ENCODE data around the gene BNC2.

DNA sequence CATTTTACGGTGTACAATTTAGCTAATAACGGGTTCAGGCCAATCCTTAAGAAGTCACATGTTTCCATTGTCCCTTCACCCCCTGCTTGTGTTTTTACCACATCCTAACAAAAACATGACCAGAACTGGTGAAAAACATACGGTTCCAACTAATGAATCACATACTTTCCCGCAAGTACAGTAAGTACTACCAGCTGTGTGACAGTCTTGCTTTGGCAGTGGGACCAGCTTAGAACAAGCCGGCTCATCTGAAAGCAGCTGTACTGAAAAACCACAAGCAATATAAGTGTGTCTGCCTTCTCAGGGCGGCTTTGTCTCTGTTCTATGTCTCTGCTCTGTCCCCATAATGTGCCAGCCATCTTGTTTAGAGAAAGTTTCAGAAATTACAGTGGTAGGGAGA, 242.5 kb downstream of the BNC2 start:
- TF ChIP-seq, protein P1, sequence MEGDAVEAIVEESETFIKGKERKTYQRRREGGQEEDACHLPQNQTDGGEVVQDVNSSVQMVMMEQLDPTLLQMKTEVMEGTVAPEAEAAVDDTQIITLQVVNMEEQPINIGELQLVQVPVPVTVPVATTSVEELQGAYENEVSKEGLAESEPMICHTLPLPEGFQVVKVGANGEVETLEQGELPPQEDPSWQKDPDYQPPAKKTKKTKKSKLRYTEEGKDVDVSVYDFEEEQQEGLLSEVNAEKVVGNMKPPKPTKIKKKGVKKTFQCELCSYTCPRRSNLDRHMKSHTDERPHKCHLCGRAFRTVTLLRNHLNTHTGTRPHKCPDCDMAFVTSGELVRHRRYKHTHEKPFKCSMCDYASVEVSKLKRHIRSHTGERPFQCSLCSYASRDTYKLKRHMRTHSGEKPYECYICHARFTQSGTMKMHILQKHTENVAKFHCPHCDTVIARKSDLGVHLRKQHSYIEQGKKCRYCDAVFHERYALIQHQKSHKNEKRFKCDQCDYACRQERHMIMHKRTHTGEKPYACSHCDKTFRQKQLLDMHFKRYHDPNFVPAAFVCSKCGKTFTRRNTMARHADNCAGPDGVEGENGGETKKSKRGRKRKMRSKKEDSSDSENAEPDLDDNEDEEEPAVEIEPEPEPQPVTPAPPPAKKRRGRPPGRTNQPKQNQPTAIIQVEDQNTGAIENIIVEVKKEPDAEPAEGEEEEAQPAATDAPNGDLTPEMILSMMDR (IDR thresholded peaks at IDR 0.05) = no peak
- TF ChIP-seq POLR2A (IDR thresholded peaks at IDR 0.05) = no peak
